OCI-LY1 (cell line): Measurements from ENCODE around the gene OSBPL6.

Experiments used
- H2AFZ ChIP-seq: fragments of 200-600 bp; sonication (generic), shearing (Covaris generic); 2 replicates; pipeline ENCODE4 v1.6.0; 2014; ENCODE audit warnings: antibody characterized with exemption, mild to moderate bottlenecking, low read length
- H3F3A ChIP-seq: fragments of 200-600 bp; sonication (generic), shearing (Covaris generic); 2 replicates; pipeline ENCODE4 v1.6.0; 2014; ENCODE audit warnings: mild to moderate bottlenecking, antibody characterized with exemption, low read length, moderate library complexity; ENCODE audit not compliant: insufficient read depth
- H3K27ac ChIP-seq: fragments of 200-600 bp; sonication (generic); 2 replicates; pipeline ENCODE4 v1.5.1; 2014; ENCODE audit warnings: low read length, mixed run types, mild to moderate bottlenecking, low read depth; ENCODE audit not compliant: poor library complexity, severe bottlenecking
- H3K27me3 ChIP-seq: fragments of 200-600 bp; sonication (generic); 2 replicates; pipeline ENCODE4 v1.6.0; 2014; ENCODE audit warnings: antibody characterized with exemption, mild to moderate bottlenecking, low read length, moderate library complexity; ENCODE audit not compliant: insufficient read depth
- H3K36me3 ChIP-seq: fragments of 200-600 bp; sonication (generic); 2 replicates; pipeline ENCODE4 v1.6.1; 2014; ENCODE audit warnings: mild to moderate bottlenecking, antibody characterized with exemption, low read length, moderate library complexity, mixed read lengths; ENCODE audit not compliant: insufficient read depth
- H3K4me1 ChIP-seq: fragments of 200-600 bp; sonication (generic); 2 replicates; pipeline ENCODE4 v1.5.1; 2014; ENCODE audit warnings: mild to moderate bottlenecking, low read length, moderate library complexity; ENCODE audit not compliant: insufficient read depth, severe bottlenecking
- H3K4me2 ChIP-seq: fragments of 200-600 bp; sonication (generic), shearing (Covaris generic); 2 replicates; pipeline ENCODE4 v1.6.1; 2014; ENCODE audit warnings: low read length
- H3K4me3 ChIP-seq: fragments of 200-600 bp; sonication (generic); 2 replicates; pipeline ENCODE4 v1.5.1; 2014; ENCODE audit warnings: low read length, low read depth, mild to moderate bottlenecking, mixed read lengths; ENCODE audit not compliant: poor library complexity, severe bottlenecking
- H3K79me2 ChIP-seq: fragments of 200-600 bp; shearing (Covaris generic); 2 replicates; pipeline ENCODE4 v1.6.1; 2016; ENCODE audit warnings: mixed run types, low read length, mixed read lengths; ENCODE audit not compliant: insufficient read depth
- H3K9ac ChIP-seq: fragments of 200-600 bp; sonication (generic), shearing (Covaris generic); 2 replicates; pipeline ENCODE4 v1.6.1; 2014; ENCODE audit warnings: mild to moderate bottlenecking, low read length, mixed read lengths
- H3K9me2 ChIP-seq: fragments of 200-600 bp; sonication (generic), shearing (Covaris generic); 2 replicates; pipeline ENCODE4 v1.6.1; 2014; ENCODE audit warnings: low read depth, mild to moderate bottlenecking, low read length, mixed read lengths
- H3K9me3 ChIP-seq: fragments of 200-600 bp; shearing (Covaris generic); 2 replicates; pipeline ENCODE4 v1.6.1; 2014; ENCODE audit warnings: low read length, mixed read lengths
- H4K20me1 ChIP-seq: fragments of 200-600 bp; sonication (generic), shearing (Covaris generic); 2 replicates; pipeline ENCODE4 v1.6.0; 2016; ENCODE audit warnings: mild to moderate bottlenecking, low read length; ENCODE audit not compliant: insufficient read depth
- CTCF ChIP-seq: fragments of 200-600 bp; sonication (generic), shearing (Covaris generic); IDR thresholded peaks from 2 replicates; pipeline ENCODE4 v1.5.1; 2017; ENCODE audit warnings: mild to moderate bottlenecking, antibody characterized with exemption, low read length, moderate library complexity, mixed read lengths
- EZH2 ChIP-seq: fragments of 200-600 bp; sonication (generic), shearing (Covaris generic); IDR thresholded peaks from 2 replicates; pipeline ENCODE4 v1.8.0; 2017; ENCODE audit warnings: borderline replicate concordance, mixed run types, mild to moderate bottlenecking, antibody characterized with exemption, low read length, moderate library complexity, mixed read lengths

OSBPL6 gene

DNA sequence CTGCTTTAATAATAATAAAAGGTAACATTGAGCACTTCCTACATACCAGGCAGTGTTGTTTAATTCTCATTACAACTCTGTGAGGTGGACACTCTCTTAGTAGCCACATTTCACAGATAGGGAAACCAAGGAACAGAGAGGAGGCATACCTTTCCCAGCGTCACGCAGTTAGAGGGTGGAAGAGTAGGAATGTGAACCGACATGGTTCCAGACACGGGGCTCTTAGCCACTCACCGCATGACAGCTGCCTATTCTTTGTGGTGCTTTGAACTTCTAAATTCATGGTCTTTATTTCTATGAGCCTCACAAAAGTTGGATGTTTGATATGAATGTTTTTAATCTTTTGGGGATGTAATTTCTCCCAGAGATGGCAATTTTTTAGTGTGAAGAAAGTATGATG lies 76.0 kb downstream of the OSBPL6 start:
- H3K27ac ChIP-seq: no peak overlapping the region

DNA sequence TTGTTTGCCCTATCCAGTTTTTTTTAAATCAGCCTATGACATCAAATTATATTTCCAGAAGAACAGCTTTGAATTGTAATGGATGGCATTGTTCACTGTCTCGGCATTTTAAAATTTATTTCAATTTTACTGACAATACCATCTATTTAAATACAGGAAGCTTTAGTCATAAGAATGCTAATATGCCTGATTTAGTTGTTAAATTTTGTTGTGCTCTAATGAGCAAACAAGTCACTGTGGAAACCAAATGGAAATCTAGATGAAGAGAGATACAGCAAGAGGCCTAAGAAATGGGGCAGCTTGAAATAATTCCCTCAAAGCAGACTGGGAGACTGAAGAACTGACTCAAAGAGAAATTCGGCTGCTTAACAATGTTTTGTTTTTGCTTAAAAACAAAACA lies 76.8 kb downstream of the OSBPL6 start:
- no peaks in the 10 kb centered on the region for H3K9me2 ChIP-seq
- H3K4me3 ChIP-seq: no peak overlapping the region
- no peaks in the 10 kb centered on the region for H3K4me1 ChIP-seq
- no peak for TF ChIP-seq EZH2
- TF ChIP-seq CTCF: no peak
- no peaks in the 10 kb centered on the region for H3K79me2 ChIP-seq
- no peaks in the 10 kb centered on the region for H3F3A ChIP-seq
- H3K4me2 ChIP-seq: no peak overlapping the region
- H3K36me3 ChIP-seq: no peaks in the 10 kb centered on the region
- H2AFZ ChIP-seq: no peak overlapping the region
- H3K9ac ChIP-seq: no peak overlapping the region
- no peak overlapping the region for H3K27ac ChIP-seq
- no peaks in the 10 kb centered on the region for H3K27me3 ChIP-seq
- no peaks in the 10 kb centered on the region for H4K20me1 ChIP-seq
- no peaks in the 10 kb centered on the region for H3K9me3 ChIP-seq

More for the DNA sequence above, 76.0 kb downstream of the OSBPL6 start:
- no peaks in the 10 kb centered on the region for H3K36me3 ChIP-seq
- H3K27me3 ChIP-seq: no peaks in the 10 kb centered on the region
- H3K79me2 ChIP-seq: no peaks in the 10 kb centered on the region
- no peak overlapping the region for H3K4me2 ChIP-seq
- H3K9ac ChIP-seq: no peak overlapping the region
- H3K4me1 ChIP-seq: no peaks in the 10 kb centered on the region
- no peaks in the 10 kb centered on the region for H4K20me1 ChIP-seq
- no peak for TF ChIP-seq EZH2
- TF ChIP-seq CTCF: no peak
- no peaks in the 10 kb centered on the region for H3K9me2 ChIP-seq
- no peak overlapping the region for H2AFZ ChIP-seq
- no peaks in the 10 kb centered on the region for H3F3A ChIP-seq
- no peaks in the 10 kb centered on the region for H3K9me3 ChIP-seq
- no peak overlapping the region for H3K4me3 ChIP-seq

GRCh38 chr2:178271629-178272333 lies 77.5 kb downstream of the OSBPL6 start:
- H3K27me3 ChIP-seq: no peaks in the 10 kb centered on the region
- H3F3A ChIP-seq: no peaks in the 10 kb centered on the region
- no peak overlapping the region for H3K4me3 ChIP-seq
- H3K4me2 ChIP-seq: no peak overlapping the region
- no peak overlapping the region for H3K9ac ChIP-seq
- H3K27ac ChIP-seq: no peak overlapping the region
- H3K9me3 ChIP-seq: no peaks in the 10 kb centered on the region
- no peak overlapping the region for H2AFZ ChIP-seq
- no peaks in the 10 kb centered on the region for H4K20me1 ChIP-seq
- no peak for TF ChIP-seq EZH2
- no peak for TF ChIP-seq CTCF
- H3K4me1 ChIP-seq: no peaks in the 10 kb centered on the region
- no peaks in the 10 kb centered on the region for H3K79me2 ChIP-seq
- H3K9me2 ChIP-seq: no peaks in the 10 kb centered on the region
- H3K36me3 ChIP-seq: no peaks in the 10 kb centered on the region
